Activated T-cell treated with anti-CD3 and anti-CD28 coated beads, Interleukin-2, amount 50 U/mL, for 48 hours (primary cell): ENCODE data around the gene DTYMK.
"Not testable (repeated sequence)": the region's sequence is repeated elsewhere in the genome, so short reads cannot be mapped to it uniquely, and the experiment has no call there.

ENCODE experiments used
- DNase-seq, 2 experiments: peaks; one replicate each; pipeline ENCODE4 v3.0.0-alpha.2; 2020

The DTYMK gene

GRCh38 chr2:241671457-241672240 is 15.0 kb downstream of the DTYMK start:
- DNase-seq = no peak

DNA sequence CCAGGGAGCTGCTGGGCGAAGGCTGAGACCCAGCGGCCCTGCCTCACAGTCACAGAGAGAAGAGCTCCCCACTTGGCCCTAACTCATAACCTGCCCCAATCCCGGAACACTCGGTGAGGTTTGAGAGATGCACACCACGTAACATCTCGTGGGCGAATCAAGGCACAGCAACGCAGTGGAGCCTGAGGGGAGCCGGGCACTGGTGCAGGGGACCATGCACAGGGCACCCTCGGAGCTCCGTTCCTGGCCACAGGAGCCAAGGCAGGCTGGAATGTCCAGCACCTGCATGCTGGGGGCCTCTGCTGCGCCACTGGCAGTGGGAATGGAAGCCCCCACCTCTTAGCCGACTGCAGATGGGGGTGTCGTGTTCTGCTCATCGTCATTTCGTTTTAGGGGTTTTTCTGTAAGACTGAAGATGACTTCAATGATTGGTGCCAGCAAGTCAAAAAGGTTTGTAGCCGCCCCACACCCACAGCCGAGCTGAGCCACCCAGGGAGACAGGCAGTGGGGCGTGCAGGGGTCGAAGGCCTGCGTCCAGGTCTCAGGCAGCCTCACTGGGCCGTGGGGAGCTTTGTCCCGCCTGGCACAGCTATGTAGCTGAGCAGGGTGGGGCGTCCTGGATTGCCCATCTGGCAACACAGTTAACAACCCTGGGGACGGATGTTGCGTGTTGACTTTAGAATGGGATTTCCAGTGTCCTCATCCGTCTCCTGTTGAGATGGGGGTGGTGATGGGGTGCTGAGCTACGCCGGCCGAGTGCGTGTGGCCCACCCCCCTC is 16.1 kb downstream of the DTYMK start:
- DNase-seq = no peak

DNA sequence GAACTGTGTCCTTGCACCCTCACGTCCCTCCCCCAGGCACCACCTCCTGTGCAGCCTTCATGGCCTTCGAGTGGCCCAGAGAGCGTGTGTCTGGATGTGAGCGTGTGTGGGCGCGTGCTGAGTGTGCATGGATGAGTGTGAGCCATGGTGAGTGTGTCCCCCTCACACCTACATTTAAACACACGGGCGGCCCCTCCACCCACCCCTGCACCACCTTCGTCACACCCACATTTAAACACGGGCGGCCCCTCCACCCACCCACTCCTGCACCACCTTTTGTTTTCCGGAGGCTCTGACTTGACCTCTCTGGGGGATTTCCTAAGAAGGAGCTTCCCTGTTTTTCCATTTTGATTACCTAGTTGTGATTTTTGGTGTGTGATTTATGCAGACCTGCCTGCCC is 17.8 kb downstream of the DTYMK start:
- DNase-seq = no peak

DNA sequence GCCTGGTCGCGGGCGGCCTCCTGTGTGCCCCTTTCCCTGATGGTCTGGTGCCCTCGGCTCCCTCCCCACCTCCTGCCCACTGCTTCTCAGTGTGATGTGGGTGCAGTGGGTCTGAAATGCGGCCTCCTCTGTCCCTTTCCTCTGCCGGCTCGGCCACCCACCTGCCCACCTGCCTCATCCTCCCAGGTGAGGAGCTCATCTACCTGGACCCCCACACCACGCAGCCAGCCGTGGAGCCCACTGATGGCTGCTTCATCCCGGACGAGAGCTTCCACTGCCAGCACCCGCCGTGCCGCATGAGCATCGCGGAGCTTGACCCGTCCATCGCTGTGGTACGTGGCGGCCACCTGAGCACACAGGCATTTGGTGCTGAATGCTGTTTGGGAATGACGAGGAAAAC is 18.3 kb downstream of the DTYMK start:
- no peak for DNase-seq

- no peak for DNase-seq
These were observed 19.8 kb downstream of the DTYMK start for GRCh38 chr2:241666627-241667400.

DNA sequence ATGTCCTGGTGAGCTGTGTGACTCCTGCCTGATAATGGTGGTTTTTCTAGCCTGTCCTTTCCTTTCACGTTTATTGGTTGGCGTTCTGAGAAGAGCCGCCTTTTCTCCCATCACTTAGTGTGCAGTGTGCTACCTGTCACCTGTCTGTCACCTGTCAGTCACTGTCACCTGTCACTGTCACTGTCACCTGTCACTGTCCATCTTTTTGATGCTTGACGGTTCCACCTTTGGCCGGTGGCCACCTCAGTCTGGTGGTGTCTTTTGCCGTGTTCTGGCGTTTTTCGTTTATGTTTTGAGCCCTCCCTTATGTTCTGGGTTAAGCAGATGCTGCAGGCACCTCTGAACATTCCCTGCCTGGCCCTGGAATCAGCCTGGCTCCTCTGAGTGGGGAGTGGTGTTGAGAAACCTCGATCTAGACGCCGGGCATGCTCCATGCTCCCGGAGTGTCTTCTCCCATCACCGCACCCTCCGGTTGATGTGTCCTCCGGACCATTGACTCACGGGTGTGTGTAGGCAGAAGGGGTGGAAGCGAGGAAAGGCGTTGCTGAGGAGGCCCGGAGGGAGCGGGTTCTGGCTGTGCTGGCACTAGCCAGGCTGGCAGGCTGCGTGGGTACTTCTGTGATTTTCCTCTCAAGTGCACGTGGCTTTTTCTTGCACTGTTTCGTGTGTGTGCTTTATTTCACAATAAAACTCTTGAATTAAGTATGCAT is 20.7 kb downstream of the DTYMK start:
- DNase-seq = no peak

GRCh38 chr2:241662731-241663130 is 23.9 kb downstream of the DTYMK start:
- not testable (repeated sequence) for DNase-seq

DNA sequence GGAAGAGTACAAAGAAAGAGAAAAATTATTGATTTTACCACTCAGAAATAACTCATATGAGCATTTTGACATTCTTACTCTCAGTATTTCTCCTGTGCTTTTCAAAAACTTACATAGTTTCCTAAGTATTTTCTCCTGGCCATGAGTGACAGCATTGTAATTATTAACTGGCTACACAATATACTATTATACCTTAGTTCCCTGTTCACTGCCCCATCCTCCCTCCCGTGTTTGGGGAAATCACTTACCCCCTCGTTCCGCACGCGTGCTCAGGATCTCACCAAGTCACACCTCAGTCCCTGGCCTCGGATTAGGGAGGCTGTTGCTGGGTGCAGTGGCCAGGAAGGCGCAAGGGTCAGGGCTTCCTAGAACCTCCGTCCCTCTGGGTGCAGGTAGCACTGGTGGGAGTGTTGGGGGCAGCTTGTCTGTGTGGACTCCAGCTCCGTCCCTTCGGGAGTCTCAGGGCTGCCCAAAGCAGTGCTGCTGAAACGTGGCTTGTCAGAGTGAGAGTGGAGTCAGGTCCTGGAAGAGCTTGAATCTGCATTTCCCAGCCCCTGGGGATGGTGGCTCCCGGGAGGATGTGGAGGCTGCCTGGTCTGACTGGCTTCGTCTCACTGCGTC is 25.9 kb downstream of the DTYMK start:
- no peak for DNase-seq

GRCh38 chr2:241659150-241659739 is 27.4 kb downstream of the DTYMK start:
- DNase-seq = peak; percentile 54 to 58

GRCh38 chr2:241658296-241658695 is 28.3 kb downstream of the DTYMK start:
- DNase-seq = no peak

DNA sequence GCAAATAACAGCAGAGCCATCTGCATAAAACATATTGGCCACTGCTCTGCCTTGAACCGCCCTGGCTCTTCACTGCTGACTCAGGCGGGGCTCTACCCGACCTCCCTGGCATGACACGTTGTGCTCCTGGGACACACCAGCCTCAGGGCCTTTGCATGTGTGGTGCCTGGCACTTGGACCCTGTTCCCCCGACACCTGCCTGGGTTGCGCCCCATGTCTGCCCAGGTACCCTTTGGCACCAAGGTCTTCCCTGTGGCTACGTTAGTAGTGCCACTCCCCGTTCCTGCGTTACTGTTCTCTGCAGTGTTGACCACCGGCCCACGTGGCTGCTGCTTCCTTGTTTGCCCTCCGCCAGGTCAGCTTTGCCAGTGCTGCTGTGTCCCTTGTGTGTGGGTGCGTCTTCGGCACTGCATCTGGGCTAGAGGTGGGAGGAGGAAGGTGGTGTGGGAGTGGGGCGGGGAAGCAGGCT is 28.8 kb downstream of the DTYMK start:
- no peak for DNase-seq

DNA sequence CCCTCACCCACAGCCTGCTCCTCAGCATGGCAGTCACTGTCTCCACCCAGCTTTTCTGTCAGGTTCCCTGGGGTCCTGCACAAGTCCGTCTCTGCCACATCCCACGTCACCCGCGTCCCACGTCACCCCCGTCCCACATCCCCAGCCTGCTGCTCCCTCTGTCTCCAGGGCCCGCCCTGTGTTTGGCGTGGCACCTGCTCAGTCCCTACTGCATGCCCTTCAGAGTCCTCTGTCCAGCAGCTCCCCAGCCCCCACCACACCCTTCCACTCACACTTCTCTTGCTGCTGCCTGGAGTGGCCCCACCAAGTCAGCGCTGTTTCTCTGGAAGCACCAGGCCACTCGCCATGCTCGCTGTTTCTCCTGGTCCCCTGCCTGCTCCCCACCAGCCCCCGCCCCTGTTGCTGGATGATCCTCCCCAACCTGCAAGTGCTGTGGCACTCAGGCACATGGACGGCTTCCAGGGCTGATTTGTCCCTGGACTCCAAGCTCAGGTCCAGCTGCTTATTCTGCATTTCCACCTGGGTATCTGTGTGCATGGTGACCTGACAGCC is 30.3 kb downstream of the DTYMK start:
- no peak for DNase-seq

DNA sequence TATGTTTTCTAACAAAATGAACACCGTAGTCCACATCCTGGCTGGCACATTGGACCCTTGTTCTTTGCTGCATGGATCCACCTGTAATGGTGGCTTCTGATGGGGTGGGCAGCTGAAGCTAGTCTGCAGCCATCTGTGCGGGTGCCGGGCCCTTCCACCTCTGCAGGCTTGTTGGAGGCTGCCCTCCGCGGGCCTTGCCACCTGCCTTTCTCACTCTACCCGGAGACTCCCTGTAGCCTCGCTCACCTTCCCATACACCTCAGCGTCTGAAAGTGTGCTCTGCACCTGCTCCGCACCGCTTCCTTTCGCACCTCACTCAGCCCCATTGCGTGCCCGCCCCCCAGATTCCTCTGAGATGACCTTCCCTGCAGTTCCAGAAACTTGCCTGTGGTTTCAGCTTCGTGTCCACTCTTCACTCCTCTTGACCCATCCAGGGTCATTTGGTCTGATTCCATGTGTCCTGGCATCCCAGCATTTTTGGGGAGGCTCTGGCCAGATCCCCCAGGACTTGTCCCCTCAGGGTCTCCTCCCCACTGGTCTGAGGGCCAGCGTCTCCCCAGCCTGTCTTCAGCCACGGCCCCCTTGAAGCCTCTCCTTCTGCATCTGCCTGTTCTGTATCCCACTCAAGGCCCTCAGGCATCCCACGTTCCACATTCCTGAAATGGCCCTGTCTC is 31.0 kb downstream of the DTYMK start:
- no peak for DNase-seq

DNA sequence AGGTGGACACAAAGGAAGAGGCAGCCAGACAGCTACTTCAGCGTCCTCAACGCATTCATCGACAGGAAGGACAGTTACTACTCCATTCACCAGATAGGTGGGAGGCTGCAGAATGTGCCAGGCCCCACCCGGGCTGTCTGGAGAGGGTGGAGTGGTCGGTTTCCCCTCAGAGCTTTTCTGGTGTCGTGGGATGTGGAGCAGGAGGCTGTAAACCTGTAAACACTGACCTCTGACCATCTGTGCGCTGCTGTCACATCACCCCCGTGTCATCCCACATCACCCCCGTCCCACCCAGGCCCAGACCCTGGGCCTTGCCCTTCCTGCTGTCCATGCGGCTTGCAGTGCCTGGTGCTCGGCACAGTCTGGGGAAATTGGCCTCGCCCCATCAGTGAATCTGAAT is 32.1 kb downstream of the DTYMK start:
- no peak for DNase-seq

GRCh38 chr2:241653210-241653750 is 33.3 kb downstream of the DTYMK start:
- no peak for DNase-seq

- DNase-seq = no peak
These were observed 33.9 kb downstream of the DTYMK start for GRCh38 chr2:241652722-241653121.

- DNase-seq = no peak
These were observed 34.5 kb downstream of the DTYMK start for GRCh38 chr2:241652142-241652541.

DNA sequence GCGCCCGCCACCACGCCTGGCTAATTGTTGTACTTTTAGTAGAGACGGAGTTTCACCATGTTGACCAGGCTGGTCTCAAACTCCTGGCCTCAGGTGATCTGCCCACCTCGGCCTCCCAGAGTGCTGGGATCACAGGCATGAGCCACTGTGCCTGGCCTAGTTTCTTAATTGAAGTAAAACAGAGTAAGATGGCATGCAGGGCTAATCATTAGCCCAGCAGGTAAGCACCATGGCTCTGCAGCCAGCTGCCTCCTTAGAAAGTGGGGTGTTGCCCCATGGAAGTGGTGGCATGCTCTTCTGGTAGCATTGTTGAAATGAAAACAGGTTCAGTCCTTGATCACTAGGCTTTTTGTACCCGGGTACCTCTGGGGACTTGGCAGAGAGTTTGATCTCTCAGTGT is 36.7 kb downstream of the DTYMK start:
- no peak for DNase-seq

GRCh38 chr2:241649404-241649803 is 37.2 kb downstream of the DTYMK start:
- no peak for DNase-seq

DNA sequence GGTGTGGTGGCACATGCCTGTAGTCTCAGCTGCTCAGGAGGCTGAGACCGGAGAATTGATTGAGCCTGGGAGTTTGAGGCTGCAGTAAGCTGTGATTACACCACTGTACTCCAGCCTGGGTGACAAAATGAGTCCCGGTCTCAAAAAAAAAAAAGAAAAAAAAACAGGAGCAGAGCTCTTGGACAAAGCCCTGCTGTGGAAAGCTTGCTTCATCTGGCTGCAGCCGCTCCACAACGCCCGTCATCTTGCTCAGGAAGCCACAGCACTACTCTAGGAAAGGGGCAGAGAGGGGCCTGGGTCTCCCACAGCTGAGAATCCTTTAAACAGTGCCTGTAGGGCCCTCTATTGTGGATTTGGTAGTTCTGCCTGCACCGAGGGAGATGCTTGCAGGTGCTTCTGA is 38.2 kb downstream of the DTYMK start:
- DNase-seq = no peak
